Measurements from ENCODE around the gene ACTN3. TPM values are rescaled to one million over a fixed set of nuclear protein-coding genes. Genes with fewer than 3 reads are reported as not detected.

ACTN3 gene
- total RNA-seq, 1 experiment from 2014 or later: not detected

- Mint-ChIP-seq H3K9me3 (ENCODE audit: unreplicated experiment) (no peaks in the 10 kb centered on the region), H3K4me1 (ENCODE audit: low read depth, unreplicated experiment) (no peaks in the 10 kb centered on the region), H3K27ac (ENCODE audit: unreplicated experiment) (no peak overlapping the region), H3K27me3 (ENCODE audit: insufficient read depth, unreplicated experiment) (no peaks in the 10 kb centered on the region), H3K4me3 (ENCODE audit: unreplicated experiment) (no peak overlapping the region), H3K36me3 (ENCODE audit: insufficient read depth, unreplicated experiment) (no peaks in the 10 kb centered on the region)
- no peak for TF ChIP-seq CTCF (IDR thresholded peaks at IDR 0.05; ENCODE audit: insufficient read depth in 1 of 2, low read depth in 1 of 2, low read length in 1 of 2, severe bottlenecking in 1 of 2, unreplicated experiment in 1 of 2)
- intact Hi-C loops (cut with micrococcal nuclease; ENCODE audit: unreplicated experiment): no loop called here
- Histone ChIP-seq H3K36me3 (ENCODE audit: control insufficient read depth, insufficient read depth, low read length) (no peaks in the 10 kb centered on the region), H3K27me3 (replicated peaks; ENCODE audit: control insufficient read depth, insufficient read depth, low read length) (no peaks in the 10 kb centered on the region), H3K9me3 (no peaks in the 10 kb centered on the region), H3K4me1 (no peaks in the 10 kb centered on the region), H3K4me3 (ENCODE audit: low read depth, low read length) (no peak overlapping the region)
- DNase-seq: no peak
- ChIA-PET CTCF (interaction anchor here (0.6 kb wide), 1 partner anchor 85 kb away, joined by 3 read pairs; no protein-coding TSS in a partner anchor), POLR2A (no interaction called here)
- BruUV-seq (replicated peaks): no TSS peak
Measured at GRCh38 chr11:66564538-66564937, 17.8 kb downstream of the ACTN3 start.

GRCh38 chr11:66564984-66565383 lies 18.3 kb downstream of the ACTN3 start:
- no peak overlapping the region for H3K4me3 Mint-ChIP-seq (ENCODE audit: unreplicated experiment)
- Histone ChIP-seq H3K36me3 (ENCODE audit: control insufficient read depth, insufficient read depth, low read length) (no peaks in the 10 kb centered on the region), H3K27me3 (replicated peaks; ENCODE audit: control insufficient read depth, insufficient read depth, low read length) (no peaks in the 10 kb centered on the region), H3K4me1 (no peaks in the 10 kb centered on the region), H3K9me3 (no peaks in the 10 kb centered on the region), H3K4me3 (ENCODE audit: low read depth, low read length) (no peak overlapping the region)
- no peak overlapping the region for H3K27ac Mint-ChIP-seq (ENCODE audit: unreplicated experiment)
- no peaks in the 10 kb centered on the region for H3K4me1 Mint-ChIP-seq (ENCODE audit: low read depth, unreplicated experiment)
- H3K27me3 Mint-ChIP-seq (ENCODE audit: insufficient read depth, unreplicated experiment): no peaks in the 10 kb centered on the region
- ChIA-PET POLR2A (no interaction called here), CTCF (no interaction called here)
- no peak for DNase-seq
- no peaks in the 10 kb centered on the region for H3K9me3 Mint-ChIP-seq (ENCODE audit: unreplicated experiment)
- intact Hi-C loops (cut with micrococcal nuclease; ENCODE audit: unreplicated experiment): no loop called here
- BruUV-seq (replicated peaks): no TSS peak
- no peaks in the 10 kb centered on the region for H3K36me3 Mint-ChIP-seq (ENCODE audit: insufficient read depth, unreplicated experiment)
- TF ChIP-seq CTCF (IDR thresholded peaks at IDR 0.05; ENCODE audit: insufficient read depth in 1 of 2, low read depth in 1 of 2, low read length in 1 of 2, severe bottlenecking in 1 of 2, unreplicated experiment in 1 of 2): no peak

GRCh38 chr11:66566221-66566620 lies 19.5 kb downstream of the ACTN3 start:
- intact Hi-C loops (cut with micrococcal nuclease; ENCODE audit: unreplicated experiment): no loop called here
- TF ChIP-seq CTCF (IDR thresholded peaks at IDR 0.05; ENCODE audit: insufficient read depth in 1 of 2, low read depth in 1 of 2, low read length in 1 of 2, severe bottlenecking in 1 of 2, unreplicated experiment in 1 of 2): no peak
- no peak overlapping the region for H3K4me3 Mint-ChIP-seq (ENCODE audit: unreplicated experiment)
- Histone ChIP-seq H3K4me1 (no peaks in the 10 kb centered on the region), H3K4me3 (ENCODE audit: low read depth, low read length) (no peak overlapping the region), H3K36me3 (ENCODE audit: control insufficient read depth, insufficient read depth, low read length) (no peaks in the 10 kb centered on the region), H3K9me3 (no peaks in the 10 kb centered on the region), H3K27me3 (replicated peaks; ENCODE audit: control insufficient read depth, insufficient read depth, low read length) (no peaks in the 10 kb centered on the region)
- no peak overlapping the region for H3K27ac Mint-ChIP-seq (ENCODE audit: unreplicated experiment)
- H3K4me1 Mint-ChIP-seq (ENCODE audit: low read depth, unreplicated experiment): no peaks in the 10 kb centered on the region
- no peaks in the 10 kb centered on the region for H3K9me3 Mint-ChIP-seq (ENCODE audit: unreplicated experiment)
- DNase-seq: no peak
- no peaks in the 10 kb centered on the region for H3K27me3 Mint-ChIP-seq (ENCODE audit: insufficient read depth, unreplicated experiment)
- no TSS peak for BruUV-seq (replicated peaks)
- ChIA-PET POLR2A (no interaction called here), CTCF (no interaction called here)
- H3K36me3 Mint-ChIP-seq (ENCODE audit: insufficient read depth, unreplicated experiment): no peaks in the 10 kb centered on the region
